K562 (cell line): ENCODE data around the gene PSMD9. TPM values are rescaled to one million over a fixed set of nuclear protein-coding genes. Genes with fewer than 3 reads are reported as not detected.

Experiments used
- CBFA2T2 ChIP-seq: fragments of 450-650 bp; conservative IDR thresholded peaks from 2 replicates; pipeline ENCODE4 v1.6.1; 2017; ENCODE audit warnings: mild to moderate bottlenecking
- CBX2 ChIP-seq: fragments of 200-600 bp; sonication (generic); IDR thresholded peaks from one replicate; pipeline ENCODE4 v1.6.1; 2012; ENCODE audit warnings: mild to moderate bottlenecking, low read length, inconsistent platforms; ENCODE audit not compliant: insufficient read depth, poor library complexity, severe bottlenecking
- CREB3 ChIP-seq: fragments of 450-650 bp; conservative IDR thresholded peaks from 2 replicates; pipeline ENCODE4 v1.6.1; 2016; ENCODE audit warnings: missing genetic modification characterization, low read depth, mild to moderate bottlenecking, missing compliant biosample characterization, moderate library complexity
- GABPB1 ChIP-seq: sonication (generic); formaldehyde crosslinking; IDR thresholded peaks from 2 replicates; pipeline ENCODE4 v1.8.0; 2022; ENCODE audit warnings: mild to moderate bottlenecking, missing genetic modification reagents
- GATAD2B ChIP-seq: fragments of 450-650 bp; IDR thresholded peaks from 2 replicates; pipeline ENCODE4 v1.6.1; 2017; ENCODE audit warnings: mild to moderate bottlenecking, borderline replicate concordance
- GTF2E2 ChIP-seq: fragments of 200-800 bp; sonication (Bioruptor generic); IDR thresholded peaks from 2 replicates; pipeline ENCODE4 v1.6.1; 2016; ENCODE audit warnings: missing genetic modification characterization, missing compliant biosample characterization
- KDM1A ChIP-seq, 2 experiments: fragments of 450-650 bp; IDR thresholded peaks; 2 replicates each; pipeline ENCODE4 v1.6.1; 2016; ENCODE audit warnings: mild to moderate bottlenecking in 2 of 2
- MGA ChIP-seq: fragments of 450-650 bp; IDR thresholded peaks from 2 replicates; pipeline ENCODE4 v1.6.1; 2016; ENCODE audit warnings: mild to moderate bottlenecking, moderate library complexity
- NR2C1 ChIP-seq, 2 experiments: fragments of 450-650 bp; IDR thresholded peaks; 2 replicates each; pipeline ENCODE4 v1.6.1; 2017; ENCODE audit warnings: mild to moderate bottlenecking in 2 of 2, antibody characterized with exemption in 1 of 2, inconsistent platforms in 1 of 2, missing compliant biosample characterization in 1 of 2, missing genetic modification characterization in 1 of 2
- NR2F6 ChIP-seq: fragments of 450-650 bp; formaldehyde crosslinking; IDR thresholded peaks from 2 replicates; pipeline ENCODE4 v1.4.0; 2020; ENCODE audit warnings: mild to moderate bottlenecking
- POLR2A ChIP-seq: fragments of 450-650 bp; conservative IDR thresholded peaks from 2 replicates; pipeline ENCODE4 v1.6.1; 2016
- RNF2 ChIP-seq: sonication (generic); IDR thresholded peaks from 2 replicates; pipeline ENCODE4 v1.6.1; 2016
- STAG1 ChIP-seq: sonication (generic); formaldehyde crosslinking; IDR thresholded peaks from 2 replicates; pipeline ENCODE4 v1.5.0; 2020; ENCODE audit warnings: missing genetic modification reagents, borderline replicate concordance
- ZFP36 ChIP-seq: fragments of 150-350 bp; IDR thresholded peaks from 2 replicates; pipeline ENCODE4 v1.6.1; 2018; ENCODE audit warnings: low read length, low read depth; ENCODE audit not compliant: partially characterized antibody
- ZNF75A ChIP-seq: fragments of 450-650 bp; formaldehyde crosslinking; IDR thresholded peaks from 2 replicates; pipeline ENCODE4 v1.4.0; 2020; ENCODE audit warnings: mild to moderate bottlenecking
- polyA plus RNA-seq, 8 experiments: library from polyadenylated mRNA; depleted of rRNA in 4 of 8; stranded (reverse) in 5 of 8; unstranded in 3 of 8; fragments of >200 nt; fragmentation: Nextera tagmentation in 2 of 8; fragmentation: Illumina TruSeq in 1 of 8; extraction: Ambion mirVana in 2 of 8; extraction: Trizol in 1 of 8; gene quantifications; 2 replicates each; pipeline versions ENCODE4 v1.2.1 to v1.2.3, GENCODE V29; 2011 to 2014; ENCODE audit warnings: inconsistent platforms in 1 of 8, missing spikeins in 1 of 8
- total RNA-seq, 7 experiments: library from RNA; depleted of rRNA in 6 of 7; stranded (reverse); fragments of >200 nt in 6 of 7; fragmentation: Illumina TruSeq in 2 of 7; extraction: Trizol in 2 of 7; gene quantifications; 2 replicates each; pipeline versions ENCODE4 v1.2.1 to v1.2.3, GENCODE V29; 2011 to 2021; ENCODE audit warnings: low replicate concordance in 1 of 7

Gene PSMD9
- total and polyA plus RNA-seq, 9 of the 15 experiments (the other 6 are each of a cell fraction or from before 2014, with no cell fraction given), result 12.2 to 143 (median 61.3) TPM

- peak; percentile 80 for TF ChIP-seq POLR2A
- peak; percentile 89 for TF ChIP-seq CREB3 (tag)
- peak in 1 of 2 experiments; percentile 15; a peak in 1 of 4 replicates for TF ChIP-seq KDM1A (IDR thresholded peaks at IDR 0.05)
- TF ChIP-seq GABPB1 (CRISPR knock-in tag), result peak; percentile 34; the same call in 1 of the 2 replicates
- no peak for TF ChIP-seq CBFA2T2
- no peak for TF ChIP-seq ZNF75A (CRISPR knock-in tag)
- peak; percentile 68; the same call in 1 of the 2 replicates for TF ChIP-seq GTF2E2
- TF ChIP-seq STAG1 (CRISPR knock-in tag), result no peak
- peak; percentile 6 for TF ChIP-seq ZFP36
- peak; percentile 97 for TF ChIP-seq RNF2
- no peak; the same call in 1 of the 2 replicates for TF ChIP-seq NR2C1 (IDR thresholded peaks at IDR 0.05)
- TF ChIP-seq NR2C1 (tag; IDR thresholded peaks at IDR 0.05), result no peak; the same call in none of the 2 replicates
- TF ChIP-seq GATAD2B, result peak; percentile 90
- no peak for TF ChIP-seq CBX2
- 0 out of 2 replicates have a peak, but pooled peaks have one; percentile 50 for TF ChIP-seq NR2F6 (CRISPR knock-in tag)
- peak; percentile 80 for TF ChIP-seq MGA
These were observed 45.1 kb downstream of the PSMD9 start (continued) for GRCh38 chr12:121933522-121934308.
